Hepatic stellate cell (primary cell): Measurements from ENCODE around the gene DZIP3.

ENCODE experiments used
- DNase-seq: peaks from one replicate; pipeline ENCODE4 v3.0.0; 2011; ENCODE audit warnings: low spot score

DZIP3 gene

GRCh38 chr3:108589081-108589997 is at the start of gene DZIP3, which contains the start of gene CIP2A:
Gene DZIP3, plus strand, starts transcription at chr3:108589722. Its CDS starts 15,685 bp downstream, at chr3:108605407.
Gene CIP2A, minus strand, starts transcription at chr3:108589438. Its CDS starts 63 bp downstream, at chr3:108589375.
- peak; percentile 79 for DNase-seq

GRCh38 chr3:108546247-108546646 is 43.3 kb upstream of the DZIP3 start:
- no peak for DNase-seq

DNA sequence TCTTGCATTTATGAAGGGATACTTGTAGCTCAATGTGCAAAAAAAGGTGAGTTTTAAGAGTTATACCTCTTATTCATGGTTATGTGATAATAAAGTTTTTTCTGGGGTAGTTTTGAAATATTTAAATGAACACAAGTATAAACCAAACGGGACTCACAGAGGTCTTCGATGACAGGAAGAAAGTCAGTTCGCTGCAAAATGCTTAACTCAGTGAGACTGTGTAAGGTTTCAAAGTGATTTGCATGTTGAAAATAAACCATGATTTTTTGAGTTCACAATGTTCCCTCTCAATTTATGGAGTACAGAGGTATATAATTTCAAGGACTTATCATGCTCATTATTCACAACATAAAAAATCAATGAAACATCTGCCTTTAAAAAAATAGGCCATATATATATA is 42.8 kb upstream of the DZIP3 start:
- DNase-seq: no peak

GRCh38 chr3:108548304-108548703 is 41.2 kb upstream of the DZIP3 start:
- DNase-seq: no peak

DNA sequence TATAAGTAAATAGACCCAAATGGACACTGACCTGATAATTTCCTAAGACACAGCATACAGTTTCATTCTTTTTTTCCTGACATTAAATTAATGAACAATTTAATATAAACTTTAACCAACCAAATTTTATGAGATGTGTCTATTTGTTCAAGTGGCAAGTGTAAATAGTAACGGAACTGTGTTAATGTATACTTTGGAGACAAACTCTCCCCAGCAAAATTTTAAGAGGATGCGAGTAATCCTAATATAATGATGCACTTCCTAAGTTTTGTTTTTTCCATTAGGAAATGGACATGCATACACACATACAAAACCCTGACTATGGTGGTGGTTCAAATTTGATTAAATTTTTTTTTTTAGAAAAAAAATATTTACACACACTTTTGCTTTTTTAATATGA is 40.6 kb upstream of the DZIP3 start:
- no peak for DNase-seq

- no peak for DNase-seq
Measured at GRCh38 chr3:108552267-108553159, 37.0 kb upstream of the DZIP3 start.

GRCh38 chr3:108554229-108554628 is 35.3 kb upstream of the DZIP3 start:
- no peak for DNase-seq

- DNase-seq: no peak
Measured at GRCh38 chr3:108554913-108555571, 34.5 kb upstream of the DZIP3 start.

DNA sequence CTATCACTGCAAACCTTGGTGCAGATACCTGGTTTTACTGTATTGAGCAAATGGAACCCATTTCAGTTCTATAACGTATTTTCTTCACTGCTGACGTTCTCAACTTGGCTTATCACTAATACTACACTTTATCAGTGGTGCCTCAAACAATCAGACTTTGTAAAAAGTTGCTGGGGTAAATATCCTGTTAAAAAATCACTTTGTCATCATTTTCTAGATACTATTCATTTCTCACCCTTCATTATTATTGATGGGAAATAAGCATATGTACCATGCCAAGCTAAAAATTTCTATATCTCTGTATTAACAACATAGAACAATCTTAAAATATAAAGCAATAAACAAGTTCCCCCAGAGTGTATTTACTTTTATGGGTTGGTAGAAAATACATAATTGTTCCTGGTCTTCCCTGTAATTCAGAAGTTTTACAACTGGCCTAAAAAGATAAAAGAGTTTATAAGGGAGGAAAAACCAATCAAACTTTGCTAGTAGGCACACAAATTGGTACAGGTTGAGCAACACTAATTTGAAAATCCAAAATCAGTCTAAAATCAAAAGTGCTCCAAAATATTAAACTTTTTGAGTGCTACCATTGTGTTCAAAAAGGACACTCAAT is 33.4 kb upstream of the DZIP3 start:
- no peak for DNase-seq

DNA sequence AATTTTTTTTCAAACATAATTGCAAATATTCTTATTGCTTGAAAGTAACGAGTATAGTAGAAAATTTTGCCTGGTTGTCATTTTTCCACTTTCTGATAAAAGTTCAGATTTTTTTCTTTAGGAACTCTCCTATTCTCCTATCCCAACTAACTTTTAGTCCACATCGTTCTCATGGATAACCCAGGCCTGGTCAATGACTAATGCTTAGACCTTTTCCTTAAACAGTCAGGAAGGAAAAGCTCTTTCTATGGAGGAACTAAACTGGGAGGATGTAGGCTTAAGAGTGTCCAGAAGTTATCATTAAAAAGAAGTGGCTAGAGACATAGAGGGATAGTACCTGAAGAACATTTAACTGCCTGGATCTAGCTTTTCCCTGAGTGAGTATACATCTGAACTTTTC is 27.0 kb upstream of the DZIP3 start:
- DNase-seq: no peak

- no peak for DNase-seq
Measured at GRCh38 chr3:108564564-108564963, 25.0 kb upstream of the DZIP3 start.

GRCh38 chr3:108565506-108565905 is 24.0 kb upstream of the DZIP3 start:
- no peak for DNase-seq

DNA sequence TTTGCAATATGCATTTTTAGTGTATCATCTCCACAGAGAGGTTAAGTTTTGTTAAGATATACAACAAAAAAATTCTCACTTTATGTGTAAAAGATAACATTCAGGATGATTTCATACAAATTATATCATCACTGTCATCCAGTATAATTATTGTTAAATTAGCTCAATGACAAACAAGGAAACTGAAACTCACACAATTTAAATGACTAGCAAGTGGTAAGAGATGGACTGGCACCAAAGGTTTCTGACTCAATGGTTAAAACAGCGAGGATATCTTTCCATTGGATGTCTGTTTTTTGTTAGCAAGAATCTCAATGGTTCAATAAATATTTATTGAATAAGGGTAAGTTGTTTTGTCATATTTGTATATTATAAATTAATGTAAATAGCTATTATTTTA is 22.9 kb upstream of the DZIP3 start:
- DNase-seq: no peak

GRCh38 chr3:108569336-108569735 is 20.2 kb upstream of the DZIP3 start:
- DNase-seq: no peak

DNA sequence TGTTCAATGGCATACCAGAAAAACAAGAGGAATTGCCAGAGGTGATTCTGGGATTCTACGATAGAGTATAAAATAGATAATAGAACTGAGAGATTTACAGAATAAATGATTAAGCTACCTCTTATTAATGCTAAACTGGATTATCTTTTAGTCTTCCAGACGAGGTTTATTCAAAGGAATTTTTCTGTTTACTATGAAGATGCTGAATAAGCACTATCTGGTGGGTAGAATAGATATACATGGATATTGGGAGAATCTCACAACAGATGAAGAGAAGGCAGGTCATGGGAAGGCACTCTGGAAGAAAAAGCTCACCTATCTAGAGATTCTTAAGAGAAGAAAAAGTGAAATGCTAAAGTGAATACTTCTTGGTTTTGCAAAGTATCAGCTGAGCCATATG is 11.5 kb upstream of the DZIP3 start:
- DNase-seq: no peak

DNA sequence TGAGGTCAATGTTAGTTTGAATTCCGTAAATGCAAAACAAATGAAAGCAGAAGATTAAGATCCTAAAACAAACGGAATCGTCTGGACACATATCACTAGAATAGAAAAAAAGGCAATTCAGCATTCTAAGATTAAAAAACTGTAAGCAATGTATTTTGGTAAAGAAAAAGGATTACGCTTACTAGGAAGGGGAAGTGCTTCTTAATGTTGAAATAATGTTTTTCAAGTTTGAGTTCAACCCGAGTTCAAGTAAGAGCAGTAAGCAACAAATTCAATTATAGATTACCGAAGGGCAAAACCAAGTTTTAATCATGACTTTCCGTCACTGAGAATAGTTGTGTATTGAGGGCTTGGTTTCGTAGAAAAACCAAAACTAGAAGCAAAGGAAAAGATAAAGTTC is 921 bp upstream of the DZIP3 start:
- no peak for DNase-seq

DNA sequence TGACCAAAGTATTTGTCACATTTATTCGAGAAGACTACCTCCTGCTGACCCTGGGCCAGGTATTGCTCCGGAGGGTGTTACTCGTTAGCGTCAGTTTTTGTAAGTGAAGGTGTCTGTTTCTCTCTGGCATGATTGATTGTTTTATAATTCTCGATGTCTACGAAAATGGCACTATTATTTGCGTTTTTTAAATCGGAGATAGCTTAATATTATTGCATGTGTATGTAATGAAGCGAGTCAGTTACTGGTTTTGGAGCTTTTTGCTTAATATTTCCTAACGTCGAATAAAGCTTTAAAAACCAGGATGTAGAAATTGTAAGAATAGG is 439 bp downstream of the DZIP3 start:
- DNase-seq: no peak

DNA sequence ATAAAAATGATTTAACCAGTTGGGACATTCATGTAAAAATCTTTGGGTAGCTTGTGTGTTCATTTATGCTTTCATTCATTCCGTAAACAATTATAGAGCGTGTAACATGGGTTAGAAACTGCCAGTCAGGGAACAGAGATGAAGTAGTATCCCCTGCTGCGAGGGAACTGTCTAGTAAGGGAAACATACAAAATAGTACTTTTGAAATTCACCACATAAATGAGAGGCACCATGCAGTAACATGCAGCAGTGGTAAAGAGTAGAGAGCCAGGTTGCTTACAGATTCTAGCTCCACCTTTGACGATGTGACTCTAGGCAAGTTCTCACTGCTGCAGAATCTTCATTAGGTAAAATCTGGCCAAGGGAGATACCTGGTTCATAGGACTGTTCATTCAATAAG is 938 bp downstream of the DZIP3 start:
- DNase-seq: no peak

DNA sequence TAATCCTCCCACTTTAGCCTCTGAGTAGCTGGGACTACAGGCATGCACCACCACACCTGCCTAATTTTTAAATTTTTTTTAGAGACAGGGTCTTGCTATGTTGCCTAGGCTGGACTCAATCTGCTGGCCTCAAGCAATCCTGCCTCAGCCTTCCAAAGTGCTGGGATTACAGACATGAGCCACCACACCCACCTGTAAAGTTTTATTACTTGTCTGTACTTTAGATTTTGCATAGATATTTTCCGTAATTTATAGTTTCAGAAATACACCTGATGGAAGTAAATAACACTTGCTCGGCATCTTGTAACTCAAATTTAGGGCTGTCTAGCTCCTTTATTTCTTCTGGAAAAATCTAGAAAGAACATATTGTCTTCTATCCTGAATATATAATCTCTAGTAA is 5.8 kb downstream of the DZIP3 start:
- no peak for DNase-seq

DNA sequence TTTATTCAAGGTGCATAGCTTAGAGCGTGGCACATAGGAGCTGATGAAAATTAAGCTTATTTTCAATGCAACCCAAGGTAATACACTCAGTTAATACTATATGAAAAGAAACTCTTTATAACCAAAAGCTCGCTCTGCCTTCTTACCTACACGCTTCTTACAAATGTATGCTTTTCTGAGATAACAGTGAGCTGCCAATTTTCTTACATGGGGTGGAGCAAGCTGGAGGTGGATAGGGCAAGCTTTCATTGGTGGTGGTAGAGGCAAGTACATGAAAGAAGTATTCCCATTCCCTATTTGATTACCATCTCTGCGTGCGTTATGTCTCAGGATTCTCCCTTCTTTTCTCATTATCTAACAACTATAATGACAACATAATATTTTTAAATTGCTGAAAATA is 8.9 kb downstream of the DZIP3 start:
- no peak for DNase-seq

GRCh38 chr3:108599677-108600409 is 10.3 kb downstream of the DZIP3 start:
- DNase-seq: no peak
